KMS-11 (cell line): ENCODE results near the gene TNNT1.
A peak's percentile ranks its signal among the peaks of the same experiment; 100 is the strongest.

Experiments
- H2AFZ ChIP-seq: fragments of 200-600 bp; sonication (generic); 2 replicates; pipeline ENCODE4 v1.6.1; 2016; ENCODE audit warnings: antibody characterized with exemption, mixed run types, low read depth
- H3K27ac ChIP-seq: fragments of 200-600 bp; sonication (generic); 2 replicates; pipeline ENCODE4 v1.6.1; 2016; ENCODE audit warnings: mild to moderate bottlenecking, mixed run types
- H3K27me3 ChIP-seq: fragments of 200-600 bp; sonication (generic); 2 replicates; pipeline ENCODE4 v1.6.1; 2017; ENCODE audit warnings: mild to moderate bottlenecking, low read depth, mixed run types, moderate library complexity; ENCODE audit not compliant: insufficient read depth
- H3K36me3 ChIP-seq: fragments of 200-600 bp; sonication (generic); 2 replicates; pipeline ENCODE4 v1.6.1; 2017; ENCODE audit warnings: mild to moderate bottlenecking, mixed run types; ENCODE audit not compliant: insufficient read depth
- H3K4me1 ChIP-seq: fragments of 200-600 bp; sonication (generic); 2 replicates; pipeline ENCODE4 v1.6.1; 2016; ENCODE audit warnings: mild to moderate bottlenecking, low read depth, mixed run types; ENCODE audit not compliant: poor library complexity, severe bottlenecking
- H3K4me2 ChIP-seq: fragments of 200-600 bp; sonication (generic); 2 replicates; pipeline ENCODE4 v1.7.0; 2016; ENCODE audit warnings: mild to moderate bottlenecking, mixed run types
- H3K4me3 ChIP-seq: fragments of 200-600 bp; sonication (generic); IDR thresholded peaks from 2 replicates; pipeline ENCODE4 v1.6.1; 2017; ENCODE audit warnings: low read depth, low read length, mixed read lengths; ENCODE audit not compliant: insufficient read depth
- H3K79me2 ChIP-seq: fragments of 200-600 bp; sonication (generic); 2 replicates; pipeline ENCODE4 v1.6.1; 2016; ENCODE audit warnings: low read depth, mixed run types; ENCODE audit not compliant: insufficient read depth
- H3K9ac ChIP-seq: fragments of 200-600 bp; sonication (generic); 2 replicates; pipeline ENCODE4 v1.6.1; 2016; ENCODE audit warnings: mild to moderate bottlenecking, mixed run types
- H4K20me1 ChIP-seq: fragments of 200-600 bp; sonication (generic); 2 replicates; pipeline ENCODE4 v1.6.1; 2016; ENCODE audit warnings: mild to moderate bottlenecking, mixed run types; ENCODE audit not compliant: insufficient read depth
- TF ChIP-seq, protein P1 (sequence below): fragments of 200-600 bp; sonication (generic); conservative IDR thresholded peaks from 2 replicates; pipeline ENCODE4 v1.6.1; 2017; ENCODE audit warnings: low read depth, mild to moderate bottlenecking, antibody characterized with exemption, low read length, moderate library complexity, mixed read lengths

TNNT1 gene

DNA sequence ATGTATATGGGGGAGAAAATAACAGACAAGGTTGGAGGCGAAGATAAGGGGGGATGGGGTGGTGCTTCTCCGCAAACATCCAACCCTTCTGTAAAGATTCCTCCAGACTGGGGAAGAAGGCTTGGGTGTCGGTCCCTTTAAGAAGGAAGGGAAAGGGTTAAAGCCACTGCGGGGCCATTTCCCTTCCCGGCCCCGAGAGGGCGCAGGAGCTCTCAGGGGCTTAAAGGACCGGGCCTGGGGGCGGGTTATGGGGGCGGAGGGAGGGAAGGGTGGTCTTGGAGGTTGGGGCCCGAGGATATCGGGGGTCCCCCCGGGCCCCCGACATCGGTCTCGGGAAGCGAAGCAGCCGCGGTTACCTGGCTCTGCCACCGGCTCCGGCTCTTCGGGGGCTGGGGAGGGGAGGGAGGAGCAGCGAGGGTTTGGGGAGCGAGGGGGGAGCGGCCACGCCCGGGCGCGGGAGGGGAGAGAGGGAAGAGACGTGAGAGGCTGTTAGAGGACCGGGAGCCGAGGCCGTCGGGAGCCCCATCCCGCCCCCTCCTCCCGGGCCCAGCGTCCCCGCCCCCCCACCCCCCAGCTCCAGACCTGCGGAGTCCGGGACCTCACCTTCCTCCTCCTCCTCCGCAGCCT is 2.8 kb downstream of the TNNT1 start:
- no peak overlapping the region for H3K4me2 ChIP-seq
- H2AFZ ChIP-seq = no peak overlapping the region
- no peak overlapping the region for H3K9ac ChIP-seq
- no peak overlapping the region for H3K4me3 ChIP-seq
- H3K4me1 ChIP-seq = peaks cover 4% of the 10 kb centered on the region
- H3K27me3 ChIP-seq = peaks cover 79% of the 10 kb centered on the region
- H3K27ac ChIP-seq = no peak overlapping the region
- H3K36me3 ChIP-seq = no peaks in the 10 kb centered on the region
- no peaks in the 10 kb centered on the region for H4K20me1 ChIP-seq
- TF ChIP-seq, protein P1, sequence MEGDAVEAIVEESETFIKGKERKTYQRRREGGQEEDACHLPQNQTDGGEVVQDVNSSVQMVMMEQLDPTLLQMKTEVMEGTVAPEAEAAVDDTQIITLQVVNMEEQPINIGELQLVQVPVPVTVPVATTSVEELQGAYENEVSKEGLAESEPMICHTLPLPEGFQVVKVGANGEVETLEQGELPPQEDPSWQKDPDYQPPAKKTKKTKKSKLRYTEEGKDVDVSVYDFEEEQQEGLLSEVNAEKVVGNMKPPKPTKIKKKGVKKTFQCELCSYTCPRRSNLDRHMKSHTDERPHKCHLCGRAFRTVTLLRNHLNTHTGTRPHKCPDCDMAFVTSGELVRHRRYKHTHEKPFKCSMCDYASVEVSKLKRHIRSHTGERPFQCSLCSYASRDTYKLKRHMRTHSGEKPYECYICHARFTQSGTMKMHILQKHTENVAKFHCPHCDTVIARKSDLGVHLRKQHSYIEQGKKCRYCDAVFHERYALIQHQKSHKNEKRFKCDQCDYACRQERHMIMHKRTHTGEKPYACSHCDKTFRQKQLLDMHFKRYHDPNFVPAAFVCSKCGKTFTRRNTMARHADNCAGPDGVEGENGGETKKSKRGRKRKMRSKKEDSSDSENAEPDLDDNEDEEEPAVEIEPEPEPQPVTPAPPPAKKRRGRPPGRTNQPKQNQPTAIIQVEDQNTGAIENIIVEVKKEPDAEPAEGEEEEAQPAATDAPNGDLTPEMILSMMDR = peak; percentile 40; the same call in 1 of the 2 replicates
- H3K79me2 ChIP-seq = no peaks in the 10 kb centered on the region

GRCh38 chr19:55145232-55145631 is 3.8 kb downstream of the TNNT1 start:
- Histone ChIP-seq H3K27me3 (peaks cover 82% of the 10 kb centered on the region), H3K4me2 (no peak overlapping the region), H3K36me3 (no peaks in the 10 kb centered on the region), H3K4me1 (peaks cover 4% of the 10 kb centered on the region), H2AFZ (no peak overlapping the region), H3K9ac (no peak overlapping the region), H4K20me1 (no peaks in the 10 kb centered on the region), H3K4me3 (no peak overlapping the region), H3K27ac (no peak overlapping the region), H3K79me2 (no peaks in the 10 kb centered on the region)
- TF ChIP-seq, protein P1 = no peak

GRCh38 chr19:55141696-55142095 is 7.3 kb downstream of the TNNT1 start:
- H3K27me3 ChIP-seq = peaks cover 83% of the 10 kb centered on the region
- no peak overlapping the region for H3K4me2 ChIP-seq
- peaks cover 4% of the 10 kb centered on the region for H3K4me1 ChIP-seq
- TF ChIP-seq, protein P1 = no peak
- no peak overlapping the region for H3K4me3 ChIP-seq
- H3K9ac ChIP-seq = no peak overlapping the region
- no peak overlapping the region for H3K27ac ChIP-seq
- H3K79me2 ChIP-seq = no peaks in the 10 kb centered on the region
- no peaks in the 10 kb centered on the region for H4K20me1 ChIP-seq
- H2AFZ ChIP-seq = no peak overlapping the region
- H3K36me3 ChIP-seq = no peaks in the 10 kb centered on the region

DNA sequence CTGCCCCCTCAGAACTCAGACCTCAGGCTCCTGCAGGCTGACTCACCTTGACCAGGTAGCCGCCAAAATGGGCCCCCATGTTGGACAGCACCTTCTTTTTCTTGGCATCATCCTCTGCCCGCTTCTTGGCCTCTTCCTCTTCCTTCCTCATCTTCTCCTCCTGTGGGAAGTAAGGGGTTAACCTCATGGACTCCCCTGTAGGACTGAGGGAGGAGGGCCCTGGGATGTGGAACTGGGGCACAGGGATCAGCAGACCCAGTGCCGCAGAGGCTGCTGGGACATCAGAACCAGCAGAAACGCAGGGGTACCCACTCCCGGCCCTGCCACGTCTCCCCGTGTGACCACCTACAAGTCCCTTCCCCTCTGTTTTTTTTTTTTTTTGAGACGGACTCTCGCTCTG is 11.1 kb downstream of the TNNT1 start:
- TF ChIP-seq, protein P1 = no peak
- H3K79me2 ChIP-seq = no peaks in the 10 kb centered on the region
- no peak overlapping the region for H3K4me3 ChIP-seq
- no peak overlapping the region for H3K27ac ChIP-seq
- no peak overlapping the region for H3K4me2 ChIP-seq
- H3K27me3 ChIP-seq = peaks cover 87% of the 10 kb centered on the region
- no peaks in the 10 kb centered on the region for H4K20me1 ChIP-seq
- H3K36me3 ChIP-seq = no peaks in the 10 kb centered on the region
- no peak overlapping the region for H2AFZ ChIP-seq
- no peak overlapping the region for H3K9ac ChIP-seq
- peaks cover 4% of the 10 kb centered on the region for H3K4me1 ChIP-seq
